Stromal cell of bone marrow (primary cell): ENCODE results near the gene DNAAF5.
"Not testable (repeated sequence)": the region's sequence is repeated elsewhere in the genome, so short reads cannot be mapped to it uniquely, and the experiment has no call there.

Source experiments
- DNase-seq: peaks from one replicate; pipeline ENCODE4 v3.0.0-alpha.2; 2012; ENCODE audit warnings: low read depth

DNAAF5 gene

GRCh38 chr7:747186-747585 is 20.7 kb downstream of the DNAAF5 start:
- DNase-seq, result no peak

- DNase-seq, result no peak
Measured at GRCh38 chr7:748446-748845, 21.9 kb downstream of the DNAAF5 start.

- no peak for DNase-seq
Measured at GRCh38 chr7:749140-749551, 22.6 kb downstream of the DNAAF5 start.

GRCh38 chr7:750111-750905 is 23.8 kb downstream of the DNAAF5 start:
- DNase-seq, result no peak

GRCh38 chr7:751826-752225 is 25.3 kb downstream of the DNAAF5 start:
- DNase-seq, result no peak

- DNase-seq, result not testable (repeated sequence)
Measured at GRCh38 chr7:752256-752655, 25.8 kb downstream of the DNAAF5 start.

GRCh38 chr7:753190-753589 is 26.7 kb downstream of the DNAAF5 start:
- DNase-seq, result no peak

GRCh38 chr7:754531-755412 is 28.3 kb downstream of the DNAAF5 start:
- no peak for DNase-seq

- no peak for DNase-seq
Measured at GRCh38 chr7:755413-755805, 28.9 kb downstream of the DNAAF5 start.

- no peak for DNase-seq
Measured at GRCh38 chr7:756231-756927, 29.9 kb downstream of the DNAAF5 start.

GRCh38 chr7:756928-757560 is 30.5 kb downstream of the DNAAF5 start:
- DNase-seq, result no peak

- no peak for DNase-seq
Measured at GRCh38 chr7:757741-758163, 31.3 kb downstream of the DNAAF5 start.

- no peak for DNase-seq
Measured at GRCh38 chr7:759569-759968, 33.1 kb downstream of the DNAAF5 start.

GRCh38 chr7:760006-760405 is 33.5 kb downstream of the DNAAF5 start:
- no peak for DNase-seq

- DNase-seq, result no peak
Measured at GRCh38 chr7:761101-761500, 34.6 kb downstream of the DNAAF5 start.

GRCh38 chr7:761631-762030 is 35.1 kb downstream of the DNAAF5 start:
- no peak for DNase-seq

GRCh38 chr7:762885-763284 is 36.4 kb downstream of the DNAAF5 start:
- DNase-seq, result no peak

- no peak for DNase-seq
Measured at GRCh38 chr7:763762-764161, 37.3 kb downstream of the DNAAF5 start.

GRCh38 chr7:765383-765782 is 38.9 kb downstream of the DNAAF5 start:
- DNase-seq, result no peak

- DNase-seq, result no peak
Measured at GRCh38 chr7:767580-767940, 41.1 kb downstream of the DNAAF5 start.

GRCh38 chr7:767941-768731 is 41.6 kb downstream of the DNAAF5 start:
- DNase-seq, result no peak
